ENCODE data around the gene ABHD17A.

GRCh38 chr19:1933244-1933643 is 47.9 kb upstream of the ABHD17A start:
- no peak for TF ChIP-seq EZH2phosphoT487 (IDR thresholded peaks at IDR 0.05)
- TF ChIP-seq CTCF (IDR thresholded peaks at IDR 0.05) = no peak

Measured in neural progenitor cell (in vitro differentiated cells).